HepG2 (cell line): Measurements from ENCODE around the gene CCNYL1. TPM values are rescaled to one million over a fixed set of nuclear protein-coding genes. Genes with fewer than 3 reads are reported as not detected.

Experiments used
- CREM ChIP-seq, 2 experiments: sonication (generic) in 1 of 2; formaldehyde crosslinking in 1 of 2; IDR thresholded peaks; 2 replicates each; pipeline versions ENCODE4 v1.4.0 to v1.6.1; 2016 to 2020; ENCODE audit warnings: antibody characterized with exemption in 1 of 2, mild to moderate bottlenecking in 1 of 2, missing genetic modification reagents in 1 of 2
- CTCF ChIP-seq: sonication (generic); formaldehyde crosslinking; IDR thresholded peaks from 2 replicates; pipeline ENCODE4 v1.5.0; 2020; ENCODE audit warnings: mild to moderate bottlenecking, missing genetic modification reagents, moderate library complexity
- HDAC1 ChIP-seq: sonication (generic); formaldehyde crosslinking; IDR thresholded peaks from 2 replicates; pipeline ENCODE4 v1.5.1; 2020; ENCODE audit warnings: mild to moderate bottlenecking, missing genetic modification reagents
- HMGA1 ChIP-seq: sonication (generic); formaldehyde crosslinking; conservative IDR thresholded peaks from 2 replicates; pipeline ENCODE4 v1.4.0; 2020; ENCODE audit warnings: missing genetic modification reagents
- RERE ChIP-seq: IDR thresholded peaks from 2 replicates; pipeline ENCODE4 v1.6.1; 2016; ENCODE audit warnings: low read depth, missing genetic modification reagents, missing compliant biosample characterization
- SALL2 ChIP-seq: sonication (generic); formaldehyde crosslinking; IDR thresholded peaks from 2 replicates; pipeline ENCODE4 v1.8.1; 2023; ENCODE audit warnings: mild to moderate bottlenecking, missing genetic modification reagents, inconsistent platforms
- SMARCC2 ChIP-seq: fragments of 450-650 bp; IDR thresholded peaks from 2 replicates; pipeline ENCODE4 v1.6.1; 2017; ENCODE audit warnings: antibody characterized with exemption, mild to moderate bottlenecking
- TFE3 ChIP-seq: IDR thresholded peaks from 2 replicates; pipeline ENCODE4 v1.6.1; 2016
- ZBTB38 ChIP-seq: sonication (generic); formaldehyde crosslinking; IDR thresholded peaks from 2 replicates; pipeline ENCODE4 v1.5.1; 2020; ENCODE audit warnings: mild to moderate bottlenecking, missing genetic modification reagents
- ZNF142 ChIP-seq: sonication (generic); formaldehyde crosslinking; IDR thresholded peaks from 2 replicates; pipeline ENCODE4 v1.4.0; 2020; ENCODE audit warnings: missing genetic modification reagents
- ZNF496 ChIP-seq: sonication (generic); formaldehyde crosslinking; IDR thresholded peaks from 2 replicates; pipeline ENCODE4 v1.8.1; 2023; ENCODE audit warnings: mild to moderate bottlenecking, moderate library complexity, missing genetic modification reagents; ENCODE audit not compliant: insufficient replicate concordance
- ZNF674 ChIP-seq: sonication (generic); formaldehyde crosslinking; IDR thresholded peaks from 2 replicates; pipeline ENCODE4 v1.5.0; 2020; ENCODE audit warnings: low read depth, mild to moderate bottlenecking, missing genetic modification reagents
- polyA plus RNA-seq, 8 experiments: library from polyadenylated mRNA; depleted of rRNA in 3 of 8; stranded (reverse) in 7 of 8; unstranded in 1 of 8; fragments of >200 nt; fragmentation: Illumina TruSeq in 4 of 8; extraction: Trizol in 4 of 8; gene quantifications; 2 replicates each; pipeline versions ENCODE4 v1.2.1 to v1.2.3, GENCODE V29; 2011 to 2016; ENCODE audit warnings: low read depth in 4 of 8, missing spikeins in 1 of 8, mixed read lengths in 1 of 8; ENCODE audit not compliant: insufficient read depth in 1 of 8
- total RNA-seq, 5 experiments: library from RNA; depleted of rRNA; stranded (reverse); fragments of >200 nt; fragmentation: Illumina TruSeq; extraction: Trizol; gene quantifications; 2 replicates each; pipeline ENCODE4 v1.2.3, GENCODE V29; 2016; ENCODE audit warnings: low read depth in 1 of 5

The CCNYL1 gene
- total and polyA plus RNA-seq, 2 of the 13 experiments (the other 11 are each of a cell fraction or from before 2014, with no cell fraction given), result 12.5 to 16.2 TPM

- TF ChIP-seq ZNF496 (CRISPR knock-in tag), result no peak
- peak; percentile 62; the same call in 1 of the 2 replicates for TF ChIP-seq ZNF142 (CRISPR knock-in tag)
- no peak for TF ChIP-seq SMARCC2
- TF ChIP-seq HDAC1 (CRISPR knock-in tag), result peak; percentile 86; the same call in 1 of the 2 replicates
- TF ChIP-seq CTCF (CRISPR knock-in tag), result peak; percentile 34
- TF ChIP-seq ZNF674 (CRISPR knock-in tag), result no peak
- peak; percentile 17; the same call in 1 of the 2 replicates for TF ChIP-seq SALL2 (CRISPR knock-in tag)
- peak; percentile 75 for TF ChIP-seq CREM (IDR thresholded peaks at IDR 0.05)
- no peak for TF ChIP-seq CREM (CRISPR knock-in tag; IDR thresholded peaks at IDR 0.05)
- TF ChIP-seq TFE3 (CRISPR knock-in tag), result peak; percentile 90
- no peak for TF ChIP-seq HMGA1 (CRISPR knock-in tag)
- TF ChIP-seq RERE (CRISPR knock-in tag), result no peak; the same call in 1 of the 2 replicates
- TF ChIP-seq ZBTB38 (CRISPR knock-in tag), result no peak
These were observed at the start of gene CCNYL1 (continued) for GRCh38 chr2:207710814-207711740.
